ENCODE results near the gene CERT1. TPM values are rescaled to one million over a fixed set of nuclear protein-coding genes. Genes with fewer than 3 reads are reported as not detected.

The CERT1 gene
- total and polyA plus RNA-seq, 2 donors from 2014 or later, result 14.5 to 50.1 TPM

DNA sequence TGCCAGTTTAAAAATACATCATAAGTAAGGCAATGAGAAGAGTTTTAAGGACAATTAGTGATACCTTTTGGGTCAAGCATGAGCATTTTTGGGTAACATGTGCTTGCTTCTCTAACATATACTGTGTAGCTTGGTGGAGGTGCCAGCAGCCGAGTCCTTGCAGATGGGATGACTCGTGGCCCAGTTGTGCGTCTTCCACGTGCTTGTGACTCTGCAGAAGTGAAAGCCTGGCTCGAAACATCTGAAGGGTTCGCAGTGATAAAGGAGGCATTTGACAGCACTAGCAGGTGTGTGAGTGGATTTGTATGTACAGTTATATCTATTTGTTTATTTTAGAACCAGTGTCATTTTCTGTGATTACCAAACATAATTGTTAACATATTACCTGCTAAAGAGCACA is 156.2 kb downstream of the CERT1 start:
- intact Hi-C loops (cut with DNase I), result no loop called here
- no peak for DNase-seq
- TF ChIP-seq CTCF (IDR thresholded peaks at IDR 0.05; ENCODE audit: borderline replicate concordance, extremely low read depth, insufficient read depth), result no peak
- no peak for FAIRE-seq
- Histone ChIP-seq H3K27ac (ENCODE audit: low read depth in 2 of 2, low read length in 2 of 2) (no peak overlapping the region), H3K4me3 (ENCODE audit: low read length in 3 of 3) (no peak overlapping the region), H3K4me1 (ENCODE audit: control insufficient read depth in 2 of 3, insufficient read depth in 2 of 3, low read depth in 1 of 3, low read length in 3 of 3) (no peaks in the 10 kb centered on the region), H3K27me3 (ENCODE audit: control insufficient read depth, insufficient read depth, low read length) (no peaks in the 10 kb centered on the region), H3K9me3 (ENCODE audit: control insufficient read depth in 2 of 3, insufficient read depth in 1 of 3, low read length in 3 of 3) (no peaks in the 10 kb centered on the region), H3K9ac (ENCODE audit: low read length in 3 of 3) (no peak overlapping the region), H3K36me3 (ENCODE audit: control insufficient read depth in 2 of 3, insufficient read depth in 3 of 3, low read length in 3 of 3) (peaks cover 33 to 52% (median 43%) of the 10 kb centered on the region in 3 donors)

DNA sequence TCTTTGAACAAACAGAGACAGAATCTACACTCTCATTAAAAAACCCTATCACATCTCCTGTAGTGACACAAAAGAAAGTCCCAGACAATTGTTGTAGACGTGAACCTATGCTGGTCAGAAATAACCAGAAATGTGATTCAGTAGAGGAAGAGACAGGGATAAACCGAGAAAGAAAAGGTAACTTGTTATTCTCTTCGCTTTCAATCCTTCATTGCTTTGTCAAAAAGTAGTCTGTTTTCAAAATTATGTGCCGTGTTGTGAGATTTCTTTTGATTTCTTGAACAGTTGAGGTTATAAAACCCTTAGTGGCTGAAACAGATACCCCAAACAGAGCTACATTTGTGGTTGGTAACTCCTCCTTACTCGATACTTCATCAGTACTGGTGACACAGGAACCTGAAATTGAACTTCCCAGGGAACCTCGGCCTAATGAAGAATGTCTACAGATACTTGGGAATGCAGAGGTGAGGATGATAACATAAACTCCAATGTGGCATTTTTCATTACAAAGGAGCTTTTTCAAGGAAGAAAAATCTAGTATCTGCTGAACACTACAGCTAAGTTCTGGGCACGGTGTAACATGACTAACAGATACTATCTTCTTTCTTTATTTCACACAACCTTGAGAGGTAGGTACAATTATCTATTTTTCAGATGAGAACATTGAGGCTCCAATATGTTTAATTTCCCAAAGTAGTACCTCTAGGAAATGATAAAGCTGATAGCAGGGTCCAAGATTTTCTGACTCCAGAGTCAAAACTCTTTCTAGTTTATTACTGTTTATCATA is 160.1 kb downstream of the CERT1 start:
- Histone ChIP-seq H3K9me3 (ENCODE audit: control insufficient read depth in 2 of 3, insufficient read depth in 1 of 3, low read length in 3 of 3) (no peaks in the 10 kb centered on the region), H3K36me3 (ENCODE audit: control insufficient read depth in 2 of 3, insufficient read depth in 3 of 3, low read length in 3 of 3) (peaks cover 17 to 54% (median 31%) of the 10 kb centered on the region in 3 donors), H3K9ac (ENCODE audit: low read length in 3 of 3) (no peak overlapping the region), H3K27ac (ENCODE audit: low read depth in 2 of 2, low read length in 2 of 2) (no peak overlapping the region), H3K4me1 (ENCODE audit: control insufficient read depth in 2 of 3, insufficient read depth in 2 of 3, low read depth in 1 of 3, low read length in 3 of 3) (no peaks in the 10 kb centered on the region), H3K4me3 (ENCODE audit: low read length in 3 of 3) (no peak overlapping the region), H3K27me3 (ENCODE audit: control insufficient read depth, insufficient read depth, low read length) (no peaks in the 10 kb centered on the region)
- FAIRE-seq (no peak), DNase-seq (no peak)
- no peak for TF ChIP-seq CTCF (IDR thresholded peaks at IDR 0.05; ENCODE audit: borderline replicate concordance, extremely low read depth, insufficient read depth)
- intact Hi-C loops (cut with DNase I), result no loop called here

DNA sequence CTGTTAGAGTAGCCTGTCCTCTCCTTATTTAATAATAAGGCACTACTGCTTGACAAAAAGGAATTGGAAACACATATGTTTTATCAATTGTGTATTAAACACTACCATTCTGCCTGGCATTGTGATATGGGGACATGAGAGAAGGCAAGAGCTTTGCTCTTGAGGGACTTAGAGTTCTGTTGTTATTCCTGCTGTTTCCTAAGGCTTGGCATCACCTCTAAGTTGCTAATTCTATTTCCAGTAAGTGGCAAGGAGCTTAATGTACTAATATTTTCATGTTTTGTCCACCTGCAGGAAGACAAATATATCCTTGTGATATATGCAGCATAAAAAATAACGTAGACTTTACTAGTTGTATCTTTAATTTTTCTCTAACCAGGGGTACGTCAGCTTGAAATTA is 161.8 kb downstream of the CERT1 start:
- Histone ChIP-seq H3K4me1 (ENCODE audit: control insufficient read depth in 2 of 3, insufficient read depth in 2 of 3, low read depth in 1 of 3, low read length in 3 of 3) (no peaks in the 10 kb centered on the region), H3K27me3 (ENCODE audit: control insufficient read depth, insufficient read depth, low read length) (no peaks in the 10 kb centered on the region), H3K36me3 (ENCODE audit: control insufficient read depth in 2 of 3, insufficient read depth in 3 of 3, low read length in 3 of 3) (peaks cover 14 to 51% (median 23%) of the 10 kb centered on the region in 3 donors), H3K9me3 (ENCODE audit: control insufficient read depth in 2 of 3, insufficient read depth in 1 of 3, low read length in 3 of 3) (no peaks in the 10 kb centered on the region), H3K9ac (ENCODE audit: low read length in 3 of 3) (no peak overlapping the region), H3K27ac (ENCODE audit: low read depth in 2 of 2, low read length in 2 of 2) (no peak overlapping the region), H3K4me3 (ENCODE audit: low read length in 3 of 3) (no peak overlapping the region)
- intact Hi-C loops (cut with DNase I), result no loop called here
- FAIRE-seq, result no peak
- DNase-seq, result no peak
- TF ChIP-seq CTCF (IDR thresholded peaks at IDR 0.05; ENCODE audit: borderline replicate concordance, extremely low read depth, insufficient read depth), result no peak

All from kidney (tissue), 14 donors.